ENCODE measurements around the gene C22orf23.

C22orf23 gene

GRCh38 chr22:37995460-37995859 is 42.1 kb upstream of the C22orf23 start:
- TF ChIP-seq CTCF (IDR thresholded peaks at IDR 0.05; ENCODE audit: extremely low read depth, insufficient read depth, missing control alignments) = no peak
- no peak for DNase-seq (ENCODE audit: low spot score)
- in situ Hi-C loops (cut with MboI; ENCODE audit: low pct_unique_long_range_greater_than_20kb, low sequenced_read_pairs, unreplicated experiment) = no loop called here

- no peak for TF ChIP-seq CTCF (IDR thresholded peaks at IDR 0.05; ENCODE audit: extremely low read depth, insufficient read depth, missing control alignments)
- in situ Hi-C loops (cut with MboI; ENCODE audit: low pct_unique_long_range_greater_than_20kb, low sequenced_read_pairs, unreplicated experiment) = no loop called here
- DNase-seq (ENCODE audit: low spot score) = no peak
These were observed 41.6 kb upstream of the C22orf23 start for GRCh38 chr22:37994982-37995381.

- TF ChIP-seq CTCF (IDR thresholded peaks at IDR 0.05; ENCODE audit: extremely low read depth, insufficient read depth, missing control alignments) = no peak
- no peak for DNase-seq (ENCODE audit: low spot score)
- in situ Hi-C loops (cut with MboI; ENCODE audit: low pct_unique_long_range_greater_than_20kb, low sequenced_read_pairs, unreplicated experiment) = no loop called here
These were observed 40.6 kb upstream of the C22orf23 start for GRCh38 chr22:37994049-37994448.

- no peak for TF ChIP-seq CTCF (IDR thresholded peaks at IDR 0.05; ENCODE audit: extremely low read depth, insufficient read depth, missing control alignments)
- DNase-seq (ENCODE audit: low spot score) = no peak
- in situ Hi-C loops (cut with MboI; ENCODE audit: low pct_unique_long_range_greater_than_20kb, low sequenced_read_pairs, unreplicated experiment) = no loop called here
These were observed 38.5 kb upstream of the C22orf23 start for GRCh38 chr22:37991731-37992442.

- TF ChIP-seq CTCF (IDR thresholded peaks at IDR 0.05; ENCODE audit: extremely low read depth, insufficient read depth, missing control alignments) = no peak
- in situ Hi-C loops (cut with MboI; ENCODE audit: low pct_unique_long_range_greater_than_20kb, low sequenced_read_pairs, unreplicated experiment) = no loop called here
- no peak for DNase-seq (ENCODE audit: low spot score)
These were observed 37.5 kb upstream of the C22orf23 start for GRCh38 chr22:37990862-37991261.

GRCh38 chr22:37990301-37990700 is 36.9 kb upstream of the C22orf23 start:
- in situ Hi-C loops (cut with MboI; ENCODE audit: low pct_unique_long_range_greater_than_20kb, low sequenced_read_pairs, unreplicated experiment) = no loop called here
- TF ChIP-seq CTCF (IDR thresholded peaks at IDR 0.05; ENCODE audit: extremely low read depth, insufficient read depth, missing control alignments) = no peak
- no peak for DNase-seq (ENCODE audit: low spot score)

Measured in GM13977 (cell line).